Activated CD8-positive, alpha-beta memory T cell treated with anti-CD3 and anti-CD28 coated beads, Interleukin-2, amount 10 ng/mL, durations not matched to agents 7 days and 5 days (primary cell): ENCODE data around the gene OLFM2. TPM values are rescaled to one million over a fixed set of nuclear protein-coding genes. Genes with fewer than 3 reads are reported as not detected.
"Not testable (repeated sequence)": the region's sequence is repeated elsewhere in the genome, so short reads cannot be mapped to it uniquely, and the experiment has no call there.

ENCODE experiments used
- ATAC-seq: fragments of 150-1000 bp; cut with Tn5 transposase; one replicate; pipeline ENCODE4 v1.10.0; 2021; ENCODE audit warnings: moderate library complexity
- CTCF ChIA-PET: fragments of 350-600 bp; sonication (Branson Sonifier 250); formaldehyde crosslinking; loops from one replicate; lab custom pipeline; 2021; ENCODE audit warnings: antibody characterized with exemption; lab: Charles Lee
- DNase-seq: peaks from one replicate; pipeline ENCODE4 v3.0.0-alpha.2; 2020
- H3K27ac Mint-ChIP-seq: one replicate; pipeline ENCODE4 v1.8.0; 2021; ENCODE audit warnings: mild to moderate bottlenecking, mixed read lengths
- H3K27me3 Mint-ChIP-seq: one replicate; pipeline ENCODE4 v1.8.0; 2021; ENCODE audit warnings: mixed read lengths
- H3K36me3 Mint-ChIP-seq: one replicate; pipeline ENCODE4 v1.8.0; 2021; ENCODE audit warnings: mild to moderate bottlenecking, mixed read lengths
- H3K4me1 Mint-ChIP-seq: one replicate; pipeline ENCODE4 v1.8.0; 2021; ENCODE audit warnings: mixed read lengths
- H3K4me3 Mint-ChIP-seq: one replicate; pipeline ENCODE4 v1.8.0; 2021; ENCODE audit warnings: mild to moderate bottlenecking, moderate library complexity, mixed read lengths
- H3K9me3 Mint-ChIP-seq: one replicate; pipeline ENCODE4 v1.8.0; 2022; ENCODE audit warnings: low read depth, mixed read lengths
- total RNA-seq, 2 experiments: library from RNA; stranded (reverse); gene quantifications; one replicate each; pipeline ENCODE4 v1.2.3, GENCODE V29; 2021

The OLFM2 gene
- total RNA-seq, 2 experiments from 2014 or later: 3.4 to 5.1 TPM

DNA sequence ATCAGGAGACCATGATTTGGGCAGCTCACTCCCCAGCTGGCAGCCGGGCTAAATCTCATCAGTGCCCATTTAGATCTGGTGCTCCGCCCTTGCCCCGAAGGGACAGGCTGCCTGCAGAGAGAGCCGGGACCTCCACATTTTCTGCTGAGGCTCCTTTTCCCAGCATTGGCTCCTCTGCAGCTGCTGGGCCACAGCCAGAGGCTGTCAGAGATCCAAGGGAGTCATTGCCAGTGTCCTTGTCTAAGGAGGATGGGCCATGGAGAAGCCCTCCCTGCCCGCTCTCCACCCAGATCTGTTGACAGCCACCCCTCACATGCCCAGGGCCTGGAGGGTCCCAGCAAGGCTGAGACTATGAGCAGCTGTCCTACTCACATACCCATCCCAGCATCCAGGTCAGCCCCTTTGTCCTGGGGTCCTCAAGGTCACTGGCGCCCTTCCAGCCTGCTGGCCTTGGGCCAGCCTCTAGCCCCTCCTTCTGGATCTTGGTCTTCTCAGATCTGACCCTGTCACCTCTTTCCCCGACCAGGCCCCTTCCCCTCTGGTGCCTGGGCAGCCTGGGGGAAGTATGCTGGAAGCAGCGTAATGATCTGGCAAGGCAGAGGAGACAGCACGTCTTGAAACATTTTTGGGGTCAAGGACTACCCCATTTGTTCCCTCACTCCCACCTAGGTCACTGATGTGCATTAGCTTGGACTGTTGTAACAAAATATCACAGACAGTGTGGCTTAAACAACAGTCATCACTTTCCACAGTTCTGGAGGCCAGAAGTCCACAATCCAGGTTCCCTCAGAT, 93.3 kb downstream of the OLFM2 start:
- Mint-ChIP-seq H3K27me3 (no peaks in the 10 kb centered on the region), H3K4me1 (peaks cover 11% of the 10 kb centered on the region), H3K9me3 (no peaks in the 10 kb centered on the region), H3K4me3 (no peak overlapping the region), H3K36me3 (peaks cover 59% of the 10 kb centered on the region), H3K27ac (no peak overlapping the region)
- CTCF ChIA-PET: no interaction called here
- DNase-seq: no peak
- no peak for ATAC-seq

DNA sequence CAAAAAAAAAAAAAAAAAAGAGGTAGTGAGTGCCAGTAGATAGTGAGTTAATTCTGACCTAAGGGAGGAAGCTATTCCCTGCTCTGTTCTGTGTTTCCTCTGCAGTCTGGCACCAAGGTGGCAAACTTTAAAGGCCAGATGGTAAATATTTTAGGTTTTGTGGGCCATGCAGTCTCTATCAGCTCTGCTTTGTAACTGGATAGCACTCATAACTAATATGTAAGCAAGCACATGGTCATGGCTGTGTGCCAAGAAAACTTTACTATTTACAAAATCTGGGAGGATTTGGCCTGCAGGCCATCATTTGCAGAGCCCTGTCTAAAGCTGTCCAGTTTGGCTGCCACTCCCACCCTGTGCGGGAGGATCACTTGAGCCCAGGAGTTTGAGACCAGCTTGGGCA, 96.9 kb downstream of the OLFM2 start:
- Mint-ChIP-seq H3K27ac (no peak overlapping the region), H3K4me1 (peaks cover 18% of the 10 kb centered on the region), H3K9me3 (no peaks in the 10 kb centered on the region), H3K27me3 (no peaks in the 10 kb centered on the region), H3K4me3 (no peak overlapping the region), H3K36me3 (peaks cover 49% of the 10 kb centered on the region)
- CTCF ChIA-PET: interaction anchor here (0.7 to 1.1 kb wide), 2 partner anchors 74 to 189 kb away, joined by 3 read pairs; no protein-coding TSS in a partner anchor
- DNase-seq (no peak), ATAC-seq (no peak)

DNA sequence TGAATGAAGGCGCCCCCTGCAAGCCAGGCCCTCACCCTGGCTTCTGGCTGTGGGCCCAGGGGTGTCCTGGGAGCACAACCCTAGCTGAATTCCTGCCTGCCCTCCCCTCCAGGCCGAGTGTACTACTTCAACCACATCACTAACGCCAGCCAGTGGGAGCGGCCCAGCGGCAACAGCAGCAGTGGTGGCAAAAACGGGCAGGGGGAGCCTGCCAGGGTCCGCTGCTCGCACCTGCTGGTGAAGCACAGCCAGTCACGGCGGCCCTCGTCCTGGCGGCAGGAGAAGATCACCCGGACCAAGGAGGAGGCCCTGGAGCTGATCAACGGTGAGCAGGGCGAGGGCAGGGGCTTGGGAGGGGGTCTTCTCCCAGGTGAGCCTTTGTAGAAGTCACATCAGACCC, 98.0 kb downstream of the OLFM2 start:
- H3K4me1 Mint-ChIP-seq: peaks cover 22% of the 10 kb centered on the region
- peaks cover 40% of the 10 kb centered on the region for H3K36me3 Mint-ChIP-seq
- ATAC-seq: no peak
- no peaks in the 10 kb centered on the region for H3K9me3 Mint-ChIP-seq
- DNase-seq: no peak
- CTCF ChIA-PET: no interaction called here
- no peak overlapping the region for H3K4me3 Mint-ChIP-seq
- H3K27ac Mint-ChIP-seq: no peak overlapping the region
- no peaks in the 10 kb centered on the region for H3K27me3 Mint-ChIP-seq

DNA sequence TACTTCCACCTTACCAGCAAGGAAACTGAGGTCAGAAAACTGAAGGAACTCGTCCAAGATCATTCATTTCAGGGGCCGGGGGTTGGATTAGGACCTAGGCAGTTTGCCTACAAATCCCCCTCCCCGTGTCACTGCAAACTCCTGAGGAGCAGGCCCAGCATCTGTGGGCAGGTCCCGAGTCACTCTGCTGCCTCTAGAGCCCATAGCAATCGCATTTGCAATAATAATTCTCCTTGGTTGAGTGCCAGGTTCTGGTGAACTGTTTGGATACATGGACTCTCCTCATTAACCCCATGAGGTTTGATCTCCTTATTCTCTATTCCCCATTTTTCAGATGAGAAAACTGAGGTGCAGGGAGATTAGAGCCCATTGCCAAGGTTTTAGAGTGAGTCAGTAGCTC, 100.3 kb downstream of the OLFM2 start:
- Mint-ChIP-seq H3K36me3 (peaks cover 19% of the 10 kb centered on the region), H3K4me1 (peaks cover 24% of the 10 kb centered on the region), H3K4me3 (peak overlapping the region; percentile 90), H3K27me3 (no peaks in the 10 kb centered on the region), H3K9me3 (no peaks in the 10 kb centered on the region), H3K27ac (peak overlapping the region; percentile 82)
- ATAC-seq (no peak), DNase-seq (no peak)
- CTCF ChIA-PET: interaction anchor here (0.8 to 1.0 kb wide), 2 partner anchors 9 to 68 kb away, joined by 3 read pairs; partner anchors contain the start of gene ZNF846

DNA sequence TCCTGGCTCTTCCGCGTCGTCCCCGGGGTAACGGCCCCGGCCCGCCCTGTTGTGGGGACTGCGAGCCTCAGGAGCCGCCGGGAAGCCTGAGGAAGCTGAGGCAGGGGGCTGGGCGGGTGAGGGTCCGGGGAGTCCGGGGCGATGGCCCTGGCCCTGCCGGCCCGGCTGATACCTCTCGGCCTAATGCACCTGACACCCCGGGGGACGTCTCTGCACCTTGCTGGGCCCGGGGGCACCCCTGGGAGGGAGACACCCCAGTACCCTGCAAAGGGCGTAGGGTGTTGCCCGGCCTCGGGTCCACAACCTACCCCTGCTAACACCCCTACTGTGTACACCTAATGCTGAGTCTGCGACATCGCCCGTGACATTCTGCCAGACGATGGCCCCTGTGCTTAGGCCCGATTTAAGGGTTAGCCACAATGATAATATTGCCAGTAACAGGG, 100.8 kb downstream of the OLFM2 start:
- H3K9me3 Mint-ChIP-seq: no peaks in the 10 kb centered on the region
- H3K4me1 Mint-ChIP-seq: peaks cover 24% of the 10 kb centered on the region
- H3K27ac Mint-ChIP-seq: peak overlapping the region; percentile 82
- peaks cover 15% of the 10 kb centered on the region for H3K36me3 Mint-ChIP-seq
- H3K27me3 Mint-ChIP-seq: no peaks in the 10 kb centered on the region
- H3K4me3 Mint-ChIP-seq: peak overlapping the region; percentile 90
- DNase-seq: no peak
- no peak for ATAC-seq
- CTCF ChIA-PET: interaction anchor here (0.6 to 1.5 kb wide), 10 partner anchors 8 to 165 kb away, joined by 3 to 10 read pairs (median 3); partner anchors contain the start of gene ZNF846

DNA sequence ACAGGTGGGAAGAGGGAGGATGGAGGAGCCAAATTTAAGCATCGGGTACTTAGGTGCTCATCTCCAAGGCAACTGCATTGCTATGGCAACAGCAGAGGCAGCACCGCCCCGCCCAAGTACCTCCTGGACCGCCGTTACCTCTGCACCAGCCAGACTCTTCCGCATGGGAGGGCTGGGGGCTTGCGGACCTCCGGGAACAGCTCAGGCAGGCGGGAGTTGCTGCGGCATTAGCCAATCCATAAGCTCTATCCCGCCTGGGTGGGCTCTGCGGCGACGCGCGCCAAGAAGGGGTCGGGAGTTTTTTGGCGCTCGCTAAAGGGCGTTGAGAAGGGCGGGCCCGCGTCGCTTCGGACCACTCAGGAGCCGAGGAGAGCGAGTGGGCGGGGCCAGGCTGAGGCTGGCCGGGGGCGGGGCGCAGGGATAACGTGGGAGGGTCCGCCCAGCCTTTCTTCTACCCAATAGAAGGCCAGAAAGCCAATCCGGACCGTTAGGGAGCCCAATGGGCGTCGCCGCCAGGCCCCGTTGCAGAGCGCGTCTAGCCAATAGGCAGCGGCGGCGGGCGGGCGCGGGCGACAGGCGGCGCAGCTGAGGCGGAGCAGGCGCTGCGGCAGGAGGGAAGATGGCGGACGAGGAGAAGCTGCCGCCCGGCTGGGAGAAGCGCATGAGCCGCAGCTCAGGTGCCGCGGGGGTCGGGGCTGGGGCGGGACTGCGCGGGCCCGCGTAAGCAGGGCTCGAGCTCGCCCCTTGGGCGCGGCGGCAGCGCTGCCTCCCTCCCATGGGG, 101.4 kb downstream of the OLFM2 start, which contains the start of gene PIN1:
Gene PIN1 (plus strand): TSS at position 593 of the 781 bp plus-strand sequence. CDS start 27 bp downstream, at position 620.
- H3K4me1 Mint-ChIP-seq: peaks cover 27% of the 10 kb centered on the region
- H3K27me3 Mint-ChIP-seq: no peaks in the 10 kb centered on the region
- CTCF ChIA-PET: interaction anchor here (0.6 to 1.5 kb wide), 11 partner anchors 8 to 165 kb away, joined by 3 to 10 read pairs (median 3); partner anchors contain the start of genes FBXL12 and ZNF846
- peak; percentile 100 for DNase-seq
- no peaks in the 10 kb centered on the region for H3K9me3 Mint-ChIP-seq
- H3K36me3 Mint-ChIP-seq: peaks cover 17% of the 10 kb centered on the region
- H3K4me3 Mint-ChIP-seq: peak within 1 kb of the TSS; percentile 90
- peak; percentile 98 for ATAC-seq
- H3K27ac Mint-ChIP-seq: peak within 1 kb of the TSS; percentile 92

DNA sequence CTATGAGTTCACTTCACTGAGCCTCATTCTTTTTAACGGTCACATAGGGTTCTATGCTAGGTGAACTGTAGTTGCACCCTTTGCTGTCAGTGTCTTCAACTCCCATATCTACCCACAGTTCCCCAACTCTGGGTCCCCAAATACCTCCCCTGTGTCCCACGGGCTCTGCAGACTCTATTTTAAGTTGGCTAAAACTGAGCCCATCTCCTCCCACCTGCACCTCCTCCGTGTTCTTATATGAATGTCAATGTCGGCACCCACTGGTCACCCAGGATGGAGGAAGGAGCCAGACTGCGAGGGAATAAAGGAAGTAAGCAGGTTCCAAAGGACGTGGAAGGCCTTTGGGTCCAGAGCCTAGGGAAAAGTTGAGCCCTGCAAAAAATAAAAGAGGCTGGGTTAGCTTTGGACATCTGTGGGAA, 102.0 kb downstream of the OLFM2 start:
- Mint-ChIP-seq H3K36me3 (peaks cover 17% of the 10 kb centered on the region), H3K9me3 (no peaks in the 10 kb centered on the region), H3K27me3 (no peaks in the 10 kb centered on the region), H3K4me3 (peak overlapping the region; percentile 90), H3K4me1 (peaks cover 30% of the 10 kb centered on the region), H3K27ac (peak overlapping the region; percentile 92)
- DNase-seq (no peak), ATAC-seq (no peak)
- CTCF ChIA-PET: interaction anchor here (1.2 to 1.5 kb wide), 3 partner anchors 15 to 166 kb away, joined by 3 to 10 read pairs (median 4); partner anchors contain the start of gene FBXL12

DNA sequence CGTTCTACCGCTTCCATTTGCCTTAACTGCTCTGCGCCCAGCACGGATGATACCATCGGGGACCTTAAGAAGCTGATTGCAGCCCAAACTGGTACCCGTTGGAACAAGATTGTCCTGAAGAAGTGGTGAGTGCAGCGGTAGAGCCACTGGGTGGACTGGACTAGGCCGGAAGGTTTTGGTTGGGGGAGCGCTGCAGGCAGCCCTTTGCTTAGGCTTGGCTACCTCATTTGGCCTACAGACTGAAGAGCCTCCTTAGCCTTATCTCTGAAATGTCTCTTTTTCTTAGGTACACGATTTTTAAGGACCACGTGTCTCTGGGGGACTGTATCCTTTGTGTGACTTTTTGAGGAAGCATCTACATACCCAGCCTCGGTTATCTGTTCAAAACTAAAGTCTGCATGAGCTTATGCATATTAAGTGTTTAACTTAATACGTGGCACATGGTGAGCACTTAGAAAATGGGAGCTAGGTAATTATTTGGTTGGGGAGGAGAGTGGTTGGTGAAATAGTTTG, 107.7 kb downstream of the OLFM2 start:
- peaks cover 28% of the 10 kb centered on the region for H3K4me1 Mint-ChIP-seq

DNA sequence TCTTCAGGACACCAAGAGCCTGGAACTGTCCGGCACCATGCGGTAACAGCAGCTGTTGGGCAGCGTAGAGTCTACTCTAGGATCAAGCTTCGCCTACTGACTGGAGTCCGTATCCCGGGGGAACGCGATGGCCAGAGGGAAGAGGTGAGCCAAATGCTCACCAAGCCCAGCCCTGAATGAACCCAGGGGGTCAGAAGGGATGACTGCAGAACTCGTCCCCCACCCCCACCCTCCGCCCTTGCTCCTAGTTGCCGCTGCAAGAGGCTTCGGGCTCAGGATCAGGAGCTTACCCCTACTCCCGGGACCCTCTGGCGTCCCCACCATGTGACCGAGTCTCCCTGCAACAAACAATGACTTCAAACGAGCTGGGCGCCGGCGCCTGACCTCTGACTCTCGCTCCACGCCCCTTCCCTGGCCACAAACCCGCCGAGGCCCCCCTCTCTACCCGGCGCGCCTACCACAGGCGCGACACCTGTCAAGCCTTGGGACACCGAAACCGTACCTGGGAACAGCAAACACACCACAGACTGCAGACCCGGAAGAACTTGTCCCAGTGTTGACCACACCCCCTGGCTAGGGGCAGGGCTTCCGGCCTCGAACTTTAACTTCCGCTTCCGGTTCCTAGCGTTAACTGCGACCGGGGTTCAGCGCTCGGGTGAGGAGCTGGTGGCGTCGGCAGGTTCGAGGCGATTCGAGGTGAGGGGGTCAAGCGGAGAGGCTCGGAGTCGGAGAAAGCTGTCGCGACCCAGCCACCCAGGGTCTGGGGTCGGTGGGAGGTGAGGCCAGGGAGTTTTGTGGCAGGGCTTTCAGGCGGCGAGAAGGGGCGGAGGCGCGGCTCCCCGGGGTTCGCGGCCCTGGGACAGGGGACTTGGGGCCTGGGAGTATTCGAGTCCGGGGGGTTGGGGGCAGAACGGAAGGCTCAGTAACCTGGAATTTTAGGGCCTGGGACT, 108.8 kb downstream of the OLFM2 start, which contains the start of gene UBL5:
Gene UBL5 (plus strand): TSS at position 630 of the 950 bp plus-strand sequence. CDS start 420 bp downstream, outside the sequence.
- CTCF ChIA-PET: interaction anchor here (0.7 to 1.6 kb wide), 5 partner anchors 8 to 202 kb away, joined by 3 to 9 read pairs (median 4); partner anchors contain the start of genes FBXL12 and PIN1
- peak within 1 kb of the TSS; percentile 98 for H3K27ac Mint-ChIP-seq

More for the DNA sequence above, 107.7 kb downstream of the OLFM2 start:
- no peaks in the 10 kb centered on the region for H3K27me3 Mint-ChIP-seq
- ATAC-seq (no peak), DNase-seq (no peak)
- CTCF ChIA-PET: interaction anchor here (0.7 to 1.5 kb wide), 4 partner anchors 29 to 203 kb away, joined by 3 to 5 read pairs (median 4); no protein-coding TSS in a partner anchor
- peak overlapping the region; percentile 96 for H3K4me3 Mint-ChIP-seq
- peaks cover 23% of the 10 kb centered on the region for H3K36me3 Mint-ChIP-seq
- peak overlapping the region; percentile 98 for H3K27ac Mint-ChIP-seq
- H3K9me3 Mint-ChIP-seq: no peaks in the 10 kb centered on the region

DNA sequence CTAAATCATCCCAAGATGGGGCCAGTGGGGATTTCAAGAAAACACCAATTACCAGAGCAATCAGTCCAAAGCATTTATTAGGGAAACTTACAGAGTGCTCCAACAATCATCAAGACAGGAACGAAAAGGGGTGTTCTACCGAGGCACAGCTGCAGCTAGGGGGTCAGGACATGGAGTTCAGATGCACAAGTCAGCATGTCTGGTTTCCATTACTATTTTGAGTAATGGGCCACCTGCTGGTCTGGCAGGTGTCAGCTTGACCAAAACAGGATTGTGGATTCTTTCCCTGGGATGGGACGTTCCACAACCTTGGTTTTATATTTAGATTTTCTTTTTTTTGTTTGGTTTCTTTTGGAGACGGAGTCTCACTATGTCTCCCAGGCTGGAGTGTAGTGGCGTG, 112.5 kb downstream of the OLFM2 start:
- ATAC-seq (no peak), DNase-seq (no peak)
- Mint-ChIP-seq H3K27me3 (no peaks in the 10 kb centered on the region), H3K36me3 (peaks cover 12% of the 10 kb centered on the region), H3K27ac (no peak overlapping the region), H3K9me3 (no peaks in the 10 kb centered on the region), H3K4me3 (no peak overlapping the region), H3K4me1 (peaks cover 29% of the 10 kb centered on the region)
- CTCF ChIA-PET: no interaction called here

More for the DNA sequence above, 108.8 kb downstream of the OLFM2 start, which contains the start of gene UBL5:
- Mint-ChIP-seq H3K4me1 (peaks cover 29% of the 10 kb centered on the region), H3K4me3 (peak within 1 kb of the TSS; percentile 96), H3K9me3 (no peaks in the 10 kb centered on the region), H3K27me3 (no peaks in the 10 kb centered on the region), H3K36me3 (peaks cover 23% of the 10 kb centered on the region)
- DNase-seq: peak; percentile 94
- ATAC-seq: peak; percentile 98

DNA sequence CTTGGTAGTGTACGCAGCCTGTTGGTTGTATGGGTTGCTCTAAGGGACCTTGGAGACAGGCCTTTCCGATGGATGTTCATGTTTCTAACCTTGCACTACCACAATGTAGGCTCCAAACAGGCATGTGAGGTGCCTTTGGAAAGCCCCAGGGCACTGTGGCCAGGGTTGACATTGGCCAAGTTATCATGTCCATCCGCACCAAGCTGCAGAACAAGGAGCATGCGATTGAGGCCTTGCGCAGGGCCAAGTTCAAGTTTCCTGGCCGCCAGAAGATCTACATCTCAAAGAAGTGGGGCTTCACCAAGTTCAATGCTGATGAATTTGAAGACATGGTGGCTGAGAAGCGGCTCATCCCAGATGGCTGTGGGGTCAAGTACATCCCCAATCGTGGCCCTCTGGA, 116.3 kb downstream of the OLFM2 start:
- peaks cover 29% of the 10 kb centered on the region for H3K4me1 Mint-ChIP-seq
- peak overlapping the region; percentile 86 for H3K4me3 Mint-ChIP-seq
- peak overlapping the region; percentile 92 for H3K27ac Mint-ChIP-seq
- H3K36me3 Mint-ChIP-seq: peaks cover 22% of the 10 kb centered on the region
- H3K9me3 Mint-ChIP-seq, ATAC-seq, DNase-seq, H3K27me3 Mint-ChIP-seq: not testable (repeated sequence)
- CTCF ChIA-PET: interaction anchor here (1.6 kb wide), 1 partner anchor 194 kb away, joined by 4 read pairs; no protein-coding TSS in a partner anchor

DNA sequence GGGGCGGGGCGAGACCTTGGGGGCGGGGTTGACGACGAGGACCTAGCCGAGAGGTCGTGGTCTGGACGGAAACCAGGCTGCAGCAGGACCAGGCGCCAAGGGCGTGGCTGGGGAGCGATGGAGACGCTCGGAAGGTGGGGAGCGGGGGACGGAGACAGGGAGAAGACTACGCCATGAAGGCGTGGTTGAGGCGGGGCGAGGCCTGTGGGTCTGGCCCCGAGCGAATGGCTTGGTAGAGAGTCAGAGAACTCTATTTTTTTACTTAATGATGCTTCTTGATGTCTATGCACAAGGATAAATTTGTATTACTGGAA, 116.8 kb downstream of the OLFM2 start:
- CTCF ChIA-PET: interaction anchor here (0.6 to 2.0 kb wide), 4 partner anchors 7 to 1238 kb away, joined by 3 to 9 read pairs (median 4); partner anchors contain the start of gene PIN1
- H3K9me3 Mint-ChIP-seq: peaks cover 7% of the 10 kb centered on the region
- peak overlapping the region; percentile 86 for H3K4me3 Mint-ChIP-seq
- DNase-seq (no peak), ATAC-seq (no peak)
- peaks cover 27% of the 10 kb centered on the region for H3K36me3 Mint-ChIP-seq
- H3K4me1 Mint-ChIP-seq: peaks cover 29% of the 10 kb centered on the region
- peak overlapping the region; percentile 92 for H3K27ac Mint-ChIP-seq
- H3K27me3 Mint-ChIP-seq: no peaks in the 10 kb centered on the region
